Right kidney (tissue), 1 donor: ENCODE data around the gene PLXND1.

Experiments
- DNase-seq: peaks from one replicate; pipeline ENCODE4 v3.0.0-alpha.2; 2016

PLXND1 gene

DNA sequence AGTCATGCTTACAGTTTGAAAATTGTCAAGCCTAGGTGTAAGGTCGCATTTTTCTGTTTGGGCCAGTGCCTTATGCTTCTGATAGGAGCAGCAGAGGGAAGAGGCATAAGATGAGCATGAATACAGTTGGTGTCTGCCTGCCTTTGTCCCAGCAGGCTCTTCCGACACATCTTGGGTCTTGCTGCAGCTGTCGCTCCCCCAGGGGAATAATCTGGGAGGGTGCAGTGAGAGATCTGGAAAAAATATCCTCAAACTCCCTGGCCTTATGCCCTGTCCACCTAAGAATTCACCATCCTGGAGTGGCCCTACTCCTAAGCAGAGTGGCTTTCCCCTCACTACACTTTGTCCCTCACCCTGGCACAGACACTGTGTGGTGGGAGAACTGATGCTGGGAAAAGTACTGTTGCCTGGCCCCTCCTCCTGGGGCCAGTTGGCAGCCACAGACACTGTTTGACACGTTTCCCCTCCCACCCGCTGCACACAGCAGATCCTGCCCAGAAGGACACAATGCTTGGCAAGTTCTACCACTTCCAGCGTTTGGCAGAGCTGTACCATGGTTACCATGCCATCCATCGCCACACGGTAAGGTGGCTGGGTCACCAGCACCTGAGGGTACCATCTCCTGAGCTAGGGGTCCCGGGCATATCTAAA, 99.2 kb downstream of the PLXND1 start:
- DNase-seq = no peak

DNA sequence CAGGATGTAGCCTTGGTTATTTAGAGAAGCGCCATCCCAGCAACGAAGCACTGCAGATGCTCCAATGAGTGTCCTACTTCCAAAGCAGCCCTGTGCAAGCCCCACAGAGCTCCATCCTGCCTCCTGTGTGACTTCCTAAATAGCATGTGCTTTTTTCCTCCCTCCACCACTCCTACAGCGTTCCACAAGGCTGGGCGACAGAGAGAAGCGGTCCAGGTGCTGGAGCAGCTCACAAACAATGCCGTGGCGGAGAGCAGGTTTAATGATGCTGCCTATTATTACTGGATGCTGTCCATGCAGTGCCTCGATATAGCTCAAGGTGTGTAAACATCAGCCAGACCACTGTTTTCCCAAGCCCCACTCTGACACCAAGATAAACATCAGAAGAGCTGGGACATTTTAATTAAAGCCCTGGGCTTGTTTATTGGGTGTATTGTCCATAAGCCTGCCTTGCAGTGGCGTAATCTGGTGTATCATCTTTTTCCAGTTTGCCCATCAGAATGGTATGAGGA, 100.2 kb downstream of the PLXND1 start:
- DNase-seq = no peak

DNA sequence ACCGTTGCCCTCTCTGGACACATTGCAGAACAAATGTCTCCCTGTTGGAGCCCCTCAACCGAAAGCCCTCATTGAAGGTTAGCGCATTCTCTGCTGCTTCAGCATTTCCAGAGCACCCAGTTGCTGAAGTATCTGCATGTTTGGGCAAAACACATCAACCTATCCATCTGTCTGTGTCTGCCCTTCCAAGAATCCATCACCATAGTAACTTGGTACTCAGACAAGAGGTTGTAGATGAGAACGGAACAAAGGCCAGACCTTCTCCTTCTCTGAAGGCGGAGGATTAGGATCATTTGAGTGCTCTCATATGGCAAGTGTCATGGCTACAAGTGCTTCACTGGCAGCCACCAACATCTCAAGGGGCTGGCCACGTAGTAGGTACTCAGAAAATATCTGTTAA, 101.1 kb downstream of the PLXND1 start:
- no peak for DNase-seq
